ENCODE results near the gene TRIM34. TPM values are rescaled to one million over a fixed set of nuclear protein-coding genes. Genes with fewer than 3 reads are reported as not detected.
A peak's percentile ranks its signal among the peaks of the same experiment; 100 is the strongest.

TRIM34 gene
- total RNA-seq, 4 donors from 2014 or later = 3.8 to 9.2 (median 4.5) TPM

DNA sequence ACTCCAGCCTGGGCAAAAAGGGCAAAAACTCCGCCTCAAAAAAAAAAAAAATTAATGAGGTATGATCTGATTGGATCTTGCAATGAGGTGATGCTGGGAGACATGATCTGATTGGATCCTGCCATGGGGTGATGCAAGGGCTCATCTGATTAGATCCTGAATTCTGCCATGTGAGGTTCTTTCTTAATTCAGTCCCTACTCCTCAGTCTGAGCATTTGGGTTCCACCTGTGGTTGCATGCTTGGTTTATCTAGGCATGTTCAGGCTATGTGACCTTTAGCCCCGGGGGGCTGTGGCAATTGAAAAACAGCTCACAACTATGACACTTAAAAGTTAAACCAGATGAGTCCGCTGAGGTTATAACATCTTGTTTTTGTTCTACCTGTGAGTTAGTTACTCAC, 33.2 kb upstream of the TRIM34 start:
- Histone ChIP-seq H3K36me3 (no peaks in the 10 kb centered on the region), H3K9me3 (no peaks in the 10 kb centered on the region), H3K4me1 (peaks cover 0 to 7% (median 0%) of the 10 kb centered on the region in 3 donors), H3K27me3 (no peaks in the 10 kb centered on the region), H3K27ac (no peak overlapping the region), H3K4me3 (no peak overlapping the region)
- 67 to 83% methylated on average over 2 of the region's 3 CpGs for WGBS, 2 donors (ENCODE audit: low coverage in 1 of 2)
- TF ChIP-seq POLR2A (IDR thresholded peaks at IDR 0.05) (no peak), EP300 (IDR thresholded peaks at IDR 0.05) (no peak), POLR2AphosphoS5 (IDR thresholded peaks at IDR 0.05) (no peak)
- TF ChIP-seq, protein P1, sequence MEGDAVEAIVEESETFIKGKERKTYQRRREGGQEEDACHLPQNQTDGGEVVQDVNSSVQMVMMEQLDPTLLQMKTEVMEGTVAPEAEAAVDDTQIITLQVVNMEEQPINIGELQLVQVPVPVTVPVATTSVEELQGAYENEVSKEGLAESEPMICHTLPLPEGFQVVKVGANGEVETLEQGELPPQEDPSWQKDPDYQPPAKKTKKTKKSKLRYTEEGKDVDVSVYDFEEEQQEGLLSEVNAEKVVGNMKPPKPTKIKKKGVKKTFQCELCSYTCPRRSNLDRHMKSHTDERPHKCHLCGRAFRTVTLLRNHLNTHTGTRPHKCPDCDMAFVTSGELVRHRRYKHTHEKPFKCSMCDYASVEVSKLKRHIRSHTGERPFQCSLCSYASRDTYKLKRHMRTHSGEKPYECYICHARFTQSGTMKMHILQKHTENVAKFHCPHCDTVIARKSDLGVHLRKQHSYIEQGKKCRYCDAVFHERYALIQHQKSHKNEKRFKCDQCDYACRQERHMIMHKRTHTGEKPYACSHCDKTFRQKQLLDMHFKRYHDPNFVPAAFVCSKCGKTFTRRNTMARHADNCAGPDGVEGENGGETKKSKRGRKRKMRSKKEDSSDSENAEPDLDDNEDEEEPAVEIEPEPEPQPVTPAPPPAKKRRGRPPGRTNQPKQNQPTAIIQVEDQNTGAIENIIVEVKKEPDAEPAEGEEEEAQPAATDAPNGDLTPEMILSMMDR (IDR thresholded peaks at IDR 0.05) = no peak
- no peak for ATAC-seq

DNA sequence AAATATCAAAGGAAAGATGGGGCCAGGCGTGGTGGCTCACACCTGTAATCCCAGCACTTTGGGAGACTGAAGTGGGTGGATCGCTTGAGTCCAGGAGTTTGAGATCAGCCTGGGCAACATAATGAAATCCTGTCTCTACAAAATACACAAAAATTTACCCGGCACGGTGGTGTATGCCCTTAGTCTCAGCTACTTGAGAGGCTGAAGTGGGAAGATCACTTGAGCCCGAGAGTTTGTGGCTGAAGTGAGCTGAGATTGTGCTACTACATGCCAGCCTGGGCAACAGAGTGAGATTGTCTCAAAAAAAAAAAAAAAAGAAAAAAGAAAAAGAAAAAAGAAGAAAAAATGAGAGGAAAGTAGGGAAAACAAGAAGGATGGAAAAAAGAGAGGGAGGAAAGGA, 32.2 kb upstream of the TRIM34 start:
- TF ChIP-seq POLR2A (IDR thresholded peaks at IDR 0.05) = no peak
- TF ChIP-seq, protein P1 (IDR thresholded peaks at IDR 0.05) = no peak
- TF ChIP-seq POLR2AphosphoS5 (IDR thresholded peaks at IDR 0.05) = no peak
- TF ChIP-seq EP300 (IDR thresholded peaks at IDR 0.05) = no peak
- H3K9me3 ChIP-seq = no peaks in the 10 kb centered on the region
- peaks cover 0 to 16% (median 5%) of the 10 kb centered on the region in 3 donors for H3K4me1 ChIP-seq
- H3K27ac ChIP-seq = no peak overlapping the region
- WGBS, 2 donors (ENCODE audit: low coverage in 1 of 2) = 59 to 67% methylated on average over 4 to 5 of the region's 5 CpGs
- H3K36me3 ChIP-seq = no peaks in the 10 kb centered on the region
- no peaks in the 10 kb centered on the region for H3K27me3 ChIP-seq
- H3K4me3 ChIP-seq = no peak overlapping the region
- no peak for ATAC-seq

DNA sequence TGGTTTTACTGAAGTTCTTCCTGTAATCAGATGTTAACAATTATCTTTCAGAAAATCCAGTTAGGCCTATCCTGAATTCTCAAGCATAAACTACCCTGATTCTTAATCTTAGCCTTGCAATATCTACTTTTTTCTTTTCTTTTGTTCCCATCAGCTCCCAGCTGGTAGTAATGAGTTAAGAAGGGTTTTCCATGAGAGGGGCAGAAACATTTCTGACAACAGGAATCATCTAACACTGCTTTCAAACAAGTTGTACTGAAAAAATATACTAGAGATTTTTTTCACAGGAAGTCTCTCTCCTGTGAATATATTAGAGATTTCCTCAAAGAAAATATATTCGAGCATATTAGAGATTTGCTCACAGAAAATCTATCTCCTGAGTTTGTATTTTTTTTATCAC, 31.7 kb upstream of the TRIM34 start:
- Histone ChIP-seq H3K36me3 (no peaks in the 10 kb centered on the region), H3K4me3 (no peak overlapping the region), H3K27me3 (no peaks in the 10 kb centered on the region), H3K9me3 (no peaks in the 10 kb centered on the region), H3K4me1 (peaks cover 0 to 21% (median 5%) of the 10 kb centered on the region in 3 donors), H3K27ac (no peak overlapping the region)
- TF ChIP-seq, protein P1 (IDR thresholded peaks at IDR 0.05) = no peak
- no peak for TF ChIP-seq EP300 (IDR thresholded peaks at IDR 0.05)
- no peak for TF ChIP-seq POLR2AphosphoS5 (IDR thresholded peaks at IDR 0.05)
- TF ChIP-seq POLR2A (IDR thresholded peaks at IDR 0.05) = no peak
- ATAC-seq = no peak
- 38 to 64% methylated on average over 1 of the region's 1 CpG for WGBS, 2 donors (ENCODE audit: low coverage in 1 of 2)

GRCh38 chr11:5596607-5597201, 28.1 kb upstream of the TRIM34 start, which contains the start of gene TRIM6:
Gene TRIM6, plus strand, starts transcription at chr11:5596637. Its CDS starts 261 bp downstream, at chr11:5596898.
- Histone ChIP-seq H3K27ac (peak within 1 kb of the TSS; percentile 51 to 87 (median 78)), H3K27me3 (no peaks in the 10 kb centered on the region), H3K9me3 (no peaks in the 10 kb centered on the region), H3K4me3 (peak within 1 kb of the TSS; percentile 48 to 57), H3K36me3 (no peaks in the 10 kb centered on the region), H3K4me1 (peaks cover 0 to 40% (median 5%) of the 10 kb centered on the region in 3 donors)
- TF ChIP-seq EP300 (IDR thresholded peaks at IDR 0.05) (no peak), POLR2AphosphoS5 (IDR thresholded peaks at IDR 0.05) (no peak), POLR2A (IDR thresholded peaks at IDR 0.05) (no peak)
- TF ChIP-seq, protein P1 (IDR thresholded peaks at IDR 0.05) = no peak
- ATAC-seq = peak; percentile 67
- 3 to 19% methylated on average over 2 to 16 of the region's 20 CpGs for WGBS, 2 donors (ENCODE audit: low coverage in 1 of 2)

DNA sequence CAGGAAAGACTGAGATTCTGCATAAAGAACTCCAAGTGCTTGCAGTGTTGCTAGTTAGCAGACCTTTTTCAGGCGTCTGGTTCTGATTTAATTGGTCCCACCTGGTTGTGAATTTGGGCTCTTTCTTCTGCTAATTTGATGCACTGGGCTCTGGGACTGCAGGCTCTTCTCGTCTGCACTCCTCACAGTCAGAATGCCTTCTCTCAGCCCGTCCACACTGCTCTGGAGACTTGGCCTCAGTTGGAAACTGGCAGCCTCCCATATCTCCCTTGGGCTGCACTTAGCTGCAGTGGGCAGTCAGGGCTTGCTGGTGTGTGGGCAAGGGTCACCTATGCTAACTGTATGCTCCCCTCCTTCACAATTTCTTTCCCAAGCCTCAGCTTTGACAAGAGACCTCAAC, 26.8 kb upstream of the TRIM34 start:
- no peak overlapping the region for H3K4me3 ChIP-seq
- H3K9me3 ChIP-seq = no peaks in the 10 kb centered on the region
- TF ChIP-seq EP300 (IDR thresholded peaks at IDR 0.05) = no peak
- no peak for TF ChIP-seq POLR2A (IDR thresholded peaks at IDR 0.05)
- TF ChIP-seq, protein P1 (IDR thresholded peaks at IDR 0.05) = no peak
- no peak for TF ChIP-seq POLR2AphosphoS5 (IDR thresholded peaks at IDR 0.05)
- no peak overlapping the region for H3K27ac ChIP-seq
- no peaks in the 10 kb centered on the region for H3K27me3 ChIP-seq
- H3K36me3 ChIP-seq = no peaks in the 10 kb centered on the region
- WGBS, 2 donors (ENCODE audit: low coverage in 1 of 2) = 17 to 41% methylated on average over 2 of the region's 3 CpGs
- peaks cover 0 to 40% (median 5%) of the 10 kb centered on the region in 3 donors for H3K4me1 ChIP-seq
- ATAC-seq = no peak
